Stimulated activated CD8-positive, alpha-beta memory T cell treated with anti-CD3 and anti-CD28 coated beads, Interleukin-4, amount 100 ng/mL, for 48 hours (primary cell): ENCODE measurements around the gene INPP4B.
"Not testable (repeated sequence)": the region's sequence is repeated elsewhere in the genome, so short reads cannot be mapped to it uniquely, and the experiment has no call there.

Source experiments
- DNase-seq: peaks from one replicate; pipeline ENCODE4 v3.0.0-alpha.2; 2020

Gene INPP4B

GRCh38 chr4:142530728-142531127, 315.4 kb downstream of the INPP4B start:
- DNase-seq = no peak

GRCh38 chr4:142528433-142528832, 317.7 kb downstream of the INPP4B start:
- no peak for DNase-seq

- no peak for DNase-seq
Observed at GRCh38 chr4:142523111-142523510, 323.0 kb downstream of the INPP4B start.

- DNase-seq = no peak
Observed at GRCh38 chr4:142519342-142519741, 326.8 kb downstream of the INPP4B start.

GRCh38 chr4:142516686-142517526, 329.2 kb downstream of the INPP4B start:
- no peak for DNase-seq

GRCh38 chr4:142512161-142512560, 333.9 kb downstream of the INPP4B start:
- no peak for DNase-seq

GRCh38 chr4:142509881-142510280, 336.2 kb downstream of the INPP4B start:
- DNase-seq = no peak

GRCh38 chr4:142509381-142509780, 336.7 kb downstream of the INPP4B start:
- not testable (repeated sequence) for DNase-seq

- DNase-seq = no peak
Observed at GRCh38 chr4:142500966-142501365, 345.1 kb downstream of the INPP4B start.

- no peak for DNase-seq
Observed at GRCh38 chr4:142497606-142498005, 348.5 kb downstream of the INPP4B start.

- no peak for DNase-seq
Observed at GRCh38 chr4:142493255-142494110, 352.6 kb downstream of the INPP4B start.

- DNase-seq = no peak
Observed at GRCh38 chr4:142485452-142485851, 360.6 kb downstream of the INPP4B start.

GRCh38 chr4:142480244-142480643, 365.9 kb downstream of the INPP4B start:
- no peak for DNase-seq

GRCh38 chr4:142475663-142476062, 370.4 kb downstream of the INPP4B start:
- DNase-seq = no peak

GRCh38 chr4:142474398-142475087, 371.6 kb downstream of the INPP4B start:
- no peak for DNase-seq

GRCh38 chr4:142473960-142474338, 372.2 kb downstream of the INPP4B start:
- no peak for DNase-seq

- no peak for DNase-seq
Observed at GRCh38 chr4:142473218-142473959, 372.7 kb downstream of the INPP4B start.

GRCh38 chr4:142467088-142467487, 379.0 kb downstream of the INPP4B start:
- no peak for DNase-seq

GRCh38 chr4:142465526-142465925, 380.6 kb downstream of the INPP4B start:
- no peak for DNase-seq

GRCh38 chr4:142463206-142463605, 382.9 kb downstream of the INPP4B start:
- no peak for DNase-seq

- no peak for DNase-seq
Observed at GRCh38 chr4:142452161-142452855, 393.8 kb downstream of the INPP4B start.

GRCh38 chr4:142449771-142450373, 396.2 kb downstream of the INPP4B start:
- no peak for DNase-seq
